Stimulated activated memory B cell treated with anti-CD40 and anti-IgM and Interleukin-4, amounts not matched to agents 10 μg/mL and 1 μg/mL and 100 μg/mL, for 72 hours (primary cell): Measurements from ENCODE around the gene SLC13A4.
"Not testable (repeated sequence)": the region's sequence is repeated elsewhere in the genome, so short reads cannot be mapped to it uniquely, and the experiment has no call there.

Experiments used
- ATAC-seq: fragments of 150-1000 bp; cut with Tn5 transposase; 2 replicates; pipeline ENCODE4 v1.10.0; 2021
- H3K27ac Mint-ChIP-seq: one replicate; pipeline ENCODE4 v1.8.0; 2022; ENCODE audit warnings: mild to moderate bottlenecking, mixed read lengths
- H3K27me3 Mint-ChIP-seq: one replicate; pipeline ENCODE4 v1.8.0; 2022; ENCODE audit warnings: mixed read lengths
- H3K36me3 Mint-ChIP-seq: one replicate; pipeline ENCODE4 v1.8.0; 2022; ENCODE audit warnings: mixed read lengths
- H3K4me1 Mint-ChIP-seq: one replicate; pipeline ENCODE4 v1.8.0; 2022; ENCODE audit warnings: mixed read lengths
- H3K4me3 Mint-ChIP-seq: one replicate; pipeline ENCODE4 v1.8.0; 2022; ENCODE audit warnings: mild to moderate bottlenecking, moderate library complexity, mixed read lengths
- H3K9me3 Mint-ChIP-seq: one replicate; pipeline ENCODE4 v1.8.0; 2022; ENCODE audit warnings: mixed read lengths

The SLC13A4 gene

DNA sequence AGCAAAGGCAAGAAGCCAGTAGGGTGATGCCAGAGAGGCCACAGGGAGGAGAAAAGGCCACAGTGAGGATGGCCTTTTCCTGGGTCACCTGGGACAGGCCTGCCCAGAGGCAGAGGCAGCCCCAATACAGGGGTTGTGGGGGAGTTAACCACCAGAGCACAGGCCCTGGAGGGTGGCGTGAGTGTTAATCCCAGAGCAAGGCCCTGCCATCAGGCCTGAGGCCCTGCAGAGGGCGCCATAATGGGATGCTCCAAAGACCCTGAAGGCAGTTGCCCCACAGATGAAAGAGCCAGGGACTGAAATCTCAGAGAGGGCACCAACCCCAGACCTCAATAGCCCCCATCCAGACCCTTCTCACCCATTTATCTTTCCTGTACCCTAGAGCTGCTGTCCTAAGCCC lies 23.9 kb downstream of the SLC13A4 start:
- Mint-ChIP-seq H3K27me3 (no peaks in the 10 kb centered on the region), H3K4me1 (no peaks in the 10 kb centered on the region), H3K27ac (no peak overlapping the region), H3K9me3 (no peaks in the 10 kb centered on the region), H3K36me3 (peaks cover 6% of the 10 kb centered on the region), H3K4me3 (no peak overlapping the region)
- ATAC-seq = no peak

DNA sequence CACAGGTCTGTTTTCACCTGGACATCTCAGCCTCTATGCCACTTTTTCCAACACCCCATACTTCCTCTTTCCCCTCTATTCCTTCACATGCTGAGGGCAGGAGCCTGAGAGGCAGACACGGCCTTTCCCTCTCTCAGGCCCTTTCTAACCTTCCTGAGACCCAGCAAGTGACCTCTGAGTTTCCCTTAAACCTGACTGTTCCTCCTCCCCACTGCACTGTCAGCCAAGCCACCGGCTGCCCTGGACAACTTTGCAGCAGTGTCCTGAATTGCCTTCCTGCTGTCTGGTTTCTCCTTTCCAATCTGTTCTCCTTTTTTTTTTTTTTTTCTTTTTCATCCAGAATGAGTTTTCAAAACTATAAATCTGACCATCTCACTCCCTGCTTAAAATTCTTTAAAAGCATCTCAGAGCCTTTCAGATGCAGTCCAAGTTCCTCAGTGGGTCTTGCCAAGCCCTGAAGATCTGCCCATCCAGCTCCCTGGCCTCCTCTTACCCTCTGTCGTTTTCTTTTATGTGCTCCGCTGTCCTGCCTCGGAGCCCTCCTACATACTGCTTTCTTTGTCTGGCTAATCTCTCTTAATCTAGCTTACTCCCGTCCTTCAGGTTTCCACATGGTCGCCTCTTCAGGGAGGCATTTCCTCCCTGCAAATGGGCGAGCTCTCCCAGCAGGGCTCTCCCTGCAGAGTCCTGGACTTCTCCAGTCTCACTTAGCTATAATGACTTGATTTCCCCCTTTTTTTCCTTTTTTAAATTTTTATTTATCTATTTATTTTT lies 30.5 kb downstream of the SLC13A4 start:
- H3K4me1 Mint-ChIP-seq = no peaks in the 10 kb centered on the region
- H3K27ac Mint-ChIP-seq = no peak overlapping the region
- H3K36me3 Mint-ChIP-seq = peaks cover 34% of the 10 kb centered on the region
- H3K9me3 Mint-ChIP-seq = no peaks in the 10 kb centered on the region
- no peak overlapping the region for H3K4me3 Mint-ChIP-seq
- H3K27me3 Mint-ChIP-seq = no peaks in the 10 kb centered on the region
- ATAC-seq = no peak

DNA sequence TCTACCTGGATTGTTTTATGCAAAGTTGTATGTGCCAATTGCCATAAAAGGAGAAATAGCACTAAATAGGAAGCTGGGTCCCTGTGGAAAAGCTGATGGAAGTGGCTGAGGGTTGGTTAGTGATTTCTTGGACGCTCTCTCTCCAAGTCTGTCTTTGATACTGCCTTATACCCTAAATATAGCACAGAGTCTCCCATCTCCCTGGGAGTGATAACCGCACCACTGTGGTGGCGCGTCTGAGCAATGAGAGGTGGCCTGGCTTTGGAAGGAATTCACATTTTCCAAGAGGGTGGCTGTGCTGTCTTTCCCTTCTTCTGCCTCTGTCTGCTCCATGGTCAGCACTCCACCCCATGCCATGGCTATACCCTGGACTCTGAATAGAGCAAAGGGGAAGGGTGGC lies 34.4 kb downstream of the SLC13A4 start:
- no peaks in the 10 kb centered on the region for H3K27me3 Mint-ChIP-seq
- H3K9me3 Mint-ChIP-seq = no peaks in the 10 kb centered on the region
- peaks cover 48% of the 10 kb centered on the region for H3K36me3 Mint-ChIP-seq
- no peak overlapping the region for H3K27ac Mint-ChIP-seq
- no peak for ATAC-seq
- H3K4me1 Mint-ChIP-seq = no peaks in the 10 kb centered on the region
- H3K4me3 Mint-ChIP-seq = no peak overlapping the region

DNA sequence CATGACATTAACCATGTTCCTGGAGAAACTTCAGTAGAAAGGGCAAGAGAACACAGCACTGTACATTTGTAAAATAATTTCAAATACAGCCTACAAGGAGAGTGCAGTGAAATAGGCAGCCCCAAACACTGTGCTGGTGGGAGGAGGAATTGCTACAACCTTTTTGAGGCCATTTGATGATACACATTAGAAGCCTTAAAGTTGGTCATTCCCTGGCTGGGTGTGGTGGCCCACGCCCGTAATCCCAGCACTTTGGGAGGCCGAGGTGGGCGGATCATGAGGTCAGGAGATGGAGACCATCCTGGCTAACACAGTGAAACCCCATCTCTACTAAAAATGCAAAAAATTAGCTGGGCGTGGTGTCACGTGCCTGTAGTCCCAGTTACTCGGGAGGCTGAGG lies 35.4 kb downstream of the SLC13A4 start:
- H3K36me3 Mint-ChIP-seq = peaks cover 47% of the 10 kb centered on the region
- H3K4me3 Mint-ChIP-seq, H3K27ac Mint-ChIP-seq, H3K27me3 Mint-ChIP-seq, H3K4me1 Mint-ChIP-seq, ATAC-seq, H3K9me3 Mint-ChIP-seq: not testable (repeated sequence)

DNA sequence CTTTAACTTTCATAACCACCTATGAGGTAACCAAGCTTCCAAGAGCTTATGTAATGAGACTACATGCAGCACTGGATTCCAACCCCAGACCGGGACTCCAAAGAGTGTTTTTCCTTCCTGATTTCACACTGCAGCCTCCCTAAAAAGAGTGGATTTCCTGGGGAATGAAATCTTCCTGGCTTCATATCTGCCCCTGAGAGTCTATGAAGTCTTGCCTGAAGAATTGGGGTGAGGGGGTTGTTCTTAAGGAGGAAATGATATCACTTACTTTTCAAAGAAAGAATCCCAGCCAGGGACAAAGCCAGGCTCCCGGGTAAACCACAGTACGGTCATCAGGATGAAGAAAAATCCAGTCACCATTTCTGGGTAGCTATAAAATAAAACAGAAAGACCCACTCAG lies 35.9 kb downstream of the SLC13A4 start:
- ATAC-seq = no peak
- no peak overlapping the region for H3K4me3 Mint-ChIP-seq
- no peaks in the 10 kb centered on the region for H3K27me3 Mint-ChIP-seq
- H3K4me1 Mint-ChIP-seq = no peaks in the 10 kb centered on the region
- no peak overlapping the region for H3K27ac Mint-ChIP-seq
- H3K36me3 Mint-ChIP-seq = peaks cover 47% of the 10 kb centered on the region
- H3K9me3 Mint-ChIP-seq = no peaks in the 10 kb centered on the region

DNA sequence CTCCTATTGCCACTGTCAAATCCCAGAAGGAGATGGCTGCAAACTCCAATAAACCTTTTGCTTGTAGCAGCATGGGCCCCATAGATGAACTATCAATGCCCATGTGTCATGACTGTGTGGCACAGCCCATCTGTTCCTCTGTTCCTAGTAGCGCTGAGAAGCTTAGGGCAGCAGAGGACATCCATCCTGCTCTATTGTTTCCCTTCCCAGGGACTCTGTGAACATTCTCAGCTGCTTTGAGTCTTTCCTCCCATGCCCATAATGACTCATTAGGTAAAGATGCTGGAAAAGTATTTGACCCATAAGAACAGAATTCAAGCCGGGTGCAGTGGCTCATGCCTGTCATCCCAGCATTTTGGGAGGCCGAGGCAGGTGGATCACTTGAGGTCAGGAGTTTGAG lies 37.4 kb downstream of the SLC13A4 start:
- Mint-ChIP-seq H3K9me3 (no peaks in the 10 kb centered on the region), H3K4me1 (no peaks in the 10 kb centered on the region), H3K27ac (no peak overlapping the region), H3K27me3 (no peaks in the 10 kb centered on the region), H3K36me3 (peaks cover 47% of the 10 kb centered on the region), H3K4me3 (no peak overlapping the region)
- no peak for ATAC-seq

DNA sequence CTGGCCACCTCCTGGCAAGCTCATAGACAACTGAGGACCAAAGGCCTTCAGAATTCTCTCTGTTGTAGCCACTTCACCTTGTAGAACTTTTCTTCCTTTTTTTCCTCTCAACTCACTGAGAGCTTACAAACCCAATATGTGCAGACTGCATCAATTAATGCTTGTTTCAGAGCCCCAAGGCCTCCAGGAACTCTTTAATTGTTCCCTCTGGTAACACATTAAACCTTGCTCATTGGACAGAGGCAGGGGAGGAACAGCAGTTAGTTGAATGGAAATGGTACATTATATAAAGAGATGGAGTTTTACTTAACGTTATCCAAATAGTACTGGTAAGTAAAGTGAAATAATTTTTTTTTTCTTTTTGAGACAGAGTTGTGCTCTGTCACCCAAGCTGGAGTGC lies 40.5 kb downstream of the SLC13A4 start:
- H3K9me3 Mint-ChIP-seq = no peaks in the 10 kb centered on the region
- H3K36me3 Mint-ChIP-seq = peaks cover 50% of the 10 kb centered on the region
- no peak overlapping the region for H3K27ac Mint-ChIP-seq
- no peak for ATAC-seq
- H3K4me3 Mint-ChIP-seq = no peak overlapping the region
- peaks cover 3% of the 10 kb centered on the region for H3K4me1 Mint-ChIP-seq
- no peaks in the 10 kb centered on the region for H3K27me3 Mint-ChIP-seq

DNA sequence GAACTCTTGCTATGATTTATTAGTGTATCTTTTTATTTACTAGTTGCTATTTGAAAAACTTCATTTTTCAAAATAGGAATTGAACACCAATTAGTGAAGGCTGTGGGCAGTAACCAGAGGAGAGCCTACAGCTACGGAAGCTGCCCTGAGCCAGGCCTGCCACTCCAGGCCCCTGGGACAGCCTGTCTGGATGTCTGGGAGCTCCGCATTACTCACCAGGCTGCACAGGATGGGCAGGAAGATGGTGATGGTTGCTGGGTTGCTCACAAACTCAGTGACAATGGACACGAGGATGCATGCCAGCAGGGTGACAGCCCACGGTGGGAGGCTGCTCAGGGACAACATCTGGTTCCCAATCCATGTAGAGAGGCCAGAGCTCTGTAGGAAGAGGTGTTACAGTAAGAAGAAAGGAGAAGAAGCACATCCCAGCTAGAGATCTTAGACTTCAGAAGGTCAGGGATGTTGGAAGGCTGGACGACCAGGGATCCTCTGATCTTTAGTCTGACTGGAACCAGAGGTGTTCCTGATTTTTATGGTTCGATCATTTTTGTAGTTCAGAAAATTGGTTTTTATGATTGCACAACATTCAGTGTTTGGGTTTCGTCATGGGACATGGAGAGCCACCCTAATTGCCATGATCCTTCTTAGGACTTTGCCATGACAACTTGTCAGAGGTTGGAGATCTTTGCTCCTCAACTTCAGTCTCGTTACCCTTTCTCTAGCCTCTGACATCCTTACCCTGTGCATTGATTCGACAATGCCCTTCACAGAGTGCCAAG lies 42.5 kb downstream of the SLC13A4 start:
- Mint-ChIP-seq H3K4me3 (no peak overlapping the region), H3K36me3 (peaks cover 53% of the 10 kb centered on the region), H3K27me3 (no peaks in the 10 kb centered on the region), H3K4me1 (peaks cover 14% of the 10 kb centered on the region), H3K9me3 (no peaks in the 10 kb centered on the region), H3K27ac (no peak overlapping the region)
- ATAC-seq = no peak

DNA sequence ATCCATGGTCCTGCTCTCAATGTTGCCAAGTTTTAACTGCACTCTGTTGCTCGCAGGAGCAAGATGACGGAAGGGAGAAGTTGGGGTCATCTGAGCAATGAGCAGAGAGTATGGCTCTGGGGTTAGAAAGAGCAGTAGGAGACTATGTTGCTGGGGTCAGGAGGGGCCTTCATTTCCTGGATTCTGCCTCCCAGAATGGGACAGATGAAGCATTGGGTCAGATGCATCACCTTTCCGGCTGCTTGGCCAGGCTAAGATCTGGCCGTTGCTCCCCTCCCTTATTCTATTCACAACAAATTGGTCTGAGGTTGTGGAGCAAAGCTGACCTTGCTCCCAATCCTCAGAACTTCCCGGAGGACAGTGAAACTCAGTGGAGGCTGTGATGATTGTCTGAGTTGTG lies 43.3 kb downstream of the SLC13A4 start:
- Mint-ChIP-seq H3K4me3 (no peak overlapping the region), H3K9me3 (no peaks in the 10 kb centered on the region), H3K36me3 (peaks cover 55% of the 10 kb centered on the region), H3K27me3 (no peaks in the 10 kb centered on the region), H3K4me1 (peaks cover 14% of the 10 kb centered on the region), H3K27ac (no peak overlapping the region)
- ATAC-seq = no peak

DNA sequence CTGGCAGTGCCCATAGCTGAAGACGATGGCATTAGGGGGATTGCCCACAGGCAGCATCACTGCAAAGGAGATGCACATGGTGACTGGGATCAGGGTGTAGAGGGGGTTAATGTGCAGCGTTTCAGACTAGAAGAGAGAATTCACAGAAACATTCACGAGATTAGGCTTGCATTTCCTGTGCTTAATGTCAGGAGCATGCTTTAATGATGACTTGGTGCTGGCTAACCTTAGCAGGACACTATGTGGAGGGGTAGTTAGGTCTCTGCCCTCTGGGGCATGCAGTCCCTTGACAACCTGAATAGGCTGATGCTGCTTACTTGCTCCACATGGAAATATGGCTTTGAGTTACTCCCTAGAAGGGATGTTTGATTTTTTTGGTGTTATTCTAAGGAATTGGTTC lies 43.9 kb downstream of the SLC13A4 start:
- no peaks in the 10 kb centered on the region for H3K27me3 Mint-ChIP-seq
- H3K27ac Mint-ChIP-seq = no peak overlapping the region
- peaks cover 14% of the 10 kb centered on the region for H3K4me1 Mint-ChIP-seq
- no peaks in the 10 kb centered on the region for H3K9me3 Mint-ChIP-seq
- H3K36me3 Mint-ChIP-seq = peaks cover 53% of the 10 kb centered on the region
- H3K4me3 Mint-ChIP-seq = no peak overlapping the region
- no peak for ATAC-seq

DNA sequence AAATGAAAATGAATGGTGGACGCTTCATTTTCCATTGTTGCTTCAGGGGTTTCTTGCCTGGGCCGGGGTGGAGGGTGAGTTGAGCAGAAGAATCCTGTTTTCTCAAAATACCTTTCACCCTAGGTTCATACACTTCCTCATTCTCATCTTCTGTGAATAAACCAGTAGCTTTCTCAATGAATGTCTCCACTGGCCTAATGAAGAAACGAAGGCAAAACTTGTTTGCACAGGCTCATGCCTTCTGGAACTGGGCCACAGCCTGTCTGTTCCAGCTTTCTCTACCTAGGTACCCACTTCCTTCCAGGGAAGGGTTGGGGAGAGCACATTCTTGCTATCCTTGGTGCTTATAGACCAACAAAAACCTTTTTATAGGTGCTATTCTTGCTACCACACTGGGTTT lies 44.4 kb downstream of the SLC13A4 start:
- Mint-ChIP-seq H3K4me1 (peaks cover 14% of the 10 kb centered on the region), H3K27ac (no peak overlapping the region), H3K9me3 (no peaks in the 10 kb centered on the region), H3K36me3 (peaks cover 56% of the 10 kb centered on the region), H3K27me3 (no peaks in the 10 kb centered on the region), H3K4me3 (no peak overlapping the region)
- ATAC-seq = no peak

DNA sequence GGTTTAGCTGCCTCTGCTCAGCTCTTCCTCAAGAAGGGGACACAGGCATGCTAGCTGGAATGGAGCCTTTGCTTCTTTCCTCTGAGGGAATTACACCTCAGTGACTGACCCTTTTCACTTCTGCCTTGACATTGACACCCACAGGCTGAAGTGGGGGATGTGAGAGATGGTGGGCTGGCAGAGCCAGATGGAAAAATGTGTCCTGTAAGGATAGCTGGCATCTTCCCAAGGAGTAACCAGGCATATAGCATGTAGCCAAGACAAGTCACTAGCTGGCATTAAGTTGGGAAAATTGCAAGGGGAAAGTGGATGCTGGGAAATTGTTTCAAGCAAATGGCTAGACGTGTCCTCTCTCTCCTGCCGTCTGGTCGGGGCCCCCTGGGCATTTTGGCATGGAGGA lies 45.8 kb downstream of the SLC13A4 start:
- H3K36me3 Mint-ChIP-seq = peaks cover 64% of the 10 kb centered on the region
- H3K4me1 Mint-ChIP-seq = peaks cover 14% of the 10 kb centered on the region
- no peaks in the 10 kb centered on the region for H3K27me3 Mint-ChIP-seq
- H3K4me3 Mint-ChIP-seq = no peak overlapping the region
- no peak overlapping the region for H3K27ac Mint-ChIP-seq
- no peak for ATAC-seq
- no peaks in the 10 kb centered on the region for H3K9me3 Mint-ChIP-seq

DNA sequence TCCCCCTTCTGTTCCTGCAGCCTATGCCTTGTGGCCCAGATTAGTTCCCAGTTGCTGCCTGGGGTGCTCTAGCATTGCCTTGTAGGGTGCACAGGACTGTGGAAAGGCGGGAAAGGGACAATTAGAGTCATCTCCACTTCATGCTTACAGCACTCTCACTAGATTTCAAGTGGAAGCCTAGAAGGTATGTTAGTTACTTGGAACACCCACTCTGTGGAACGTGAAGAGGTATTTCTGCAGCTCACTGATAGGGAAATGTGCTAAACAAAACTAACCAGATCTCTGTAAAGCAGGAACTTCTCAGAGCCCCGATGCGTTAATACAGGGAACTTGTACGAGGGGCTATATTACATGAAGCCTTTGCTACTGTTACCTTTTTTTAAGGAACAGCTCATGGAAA lies 46.2 kb downstream of the SLC13A4 start:
- Mint-ChIP-seq H3K9me3 (no peaks in the 10 kb centered on the region), H3K36me3 (peaks cover 62% of the 10 kb centered on the region), H3K4me1 (peaks cover 14% of the 10 kb centered on the region), H3K27me3 (no peaks in the 10 kb centered on the region), H3K4me3 (no peak overlapping the region), H3K27ac (no peak overlapping the region)
- ATAC-seq = no peak

DNA sequence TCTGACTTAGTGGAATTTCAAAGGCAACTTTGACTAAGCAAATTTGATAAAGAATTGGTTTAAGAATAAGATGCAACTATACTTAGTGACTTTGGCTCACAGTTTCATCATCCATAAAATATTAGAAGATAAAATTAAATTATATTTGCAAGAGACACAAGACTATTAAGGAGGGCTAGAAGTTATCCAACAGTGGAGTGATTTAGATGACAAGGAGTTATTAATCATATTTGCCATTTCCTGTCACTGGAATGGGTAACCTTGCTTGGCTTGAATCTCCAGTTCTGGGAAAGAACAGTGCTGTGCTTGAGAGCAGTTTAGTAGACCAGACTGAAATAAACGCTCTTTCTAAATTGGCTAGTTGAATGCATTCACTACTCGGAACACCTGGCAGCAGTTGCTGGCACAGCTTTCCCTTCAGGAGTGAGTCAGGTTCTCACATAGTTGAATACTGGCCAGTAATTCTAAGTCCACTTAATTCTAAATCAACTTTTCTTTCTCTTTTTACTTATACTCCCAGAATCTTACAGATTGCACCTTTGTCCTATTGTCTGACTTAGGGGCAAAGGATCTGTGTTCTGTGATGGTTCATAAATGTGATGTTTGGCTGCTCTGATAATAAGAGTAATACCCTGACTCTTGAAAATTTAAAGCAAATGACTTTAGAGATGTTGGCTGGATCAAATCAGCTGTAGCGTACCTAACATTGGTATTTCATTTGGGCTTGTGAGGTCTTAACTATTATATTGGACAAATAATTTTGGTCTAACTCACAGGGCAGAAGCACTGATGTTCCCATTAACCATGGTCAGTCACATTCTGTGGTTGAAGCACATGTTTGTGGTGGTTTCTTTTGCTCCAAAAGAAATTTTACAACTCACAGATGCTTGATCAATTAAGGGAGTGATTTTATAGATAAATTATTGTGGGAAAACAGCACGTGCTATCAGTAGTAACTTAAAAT lies 49.1 kb downstream of the SLC13A4 start:
- ATAC-seq = no peak
- Mint-ChIP-seq H3K36me3 (peaks cover 52% of the 10 kb centered on the region), H3K4me1 (peaks cover 14% of the 10 kb centered on the region), H3K4me3 (no peak overlapping the region), H3K9me3 (no peaks in the 10 kb centered on the region), H3K27me3 (no peaks in the 10 kb centered on the region), H3K27ac (no peak overlapping the region)

DNA sequence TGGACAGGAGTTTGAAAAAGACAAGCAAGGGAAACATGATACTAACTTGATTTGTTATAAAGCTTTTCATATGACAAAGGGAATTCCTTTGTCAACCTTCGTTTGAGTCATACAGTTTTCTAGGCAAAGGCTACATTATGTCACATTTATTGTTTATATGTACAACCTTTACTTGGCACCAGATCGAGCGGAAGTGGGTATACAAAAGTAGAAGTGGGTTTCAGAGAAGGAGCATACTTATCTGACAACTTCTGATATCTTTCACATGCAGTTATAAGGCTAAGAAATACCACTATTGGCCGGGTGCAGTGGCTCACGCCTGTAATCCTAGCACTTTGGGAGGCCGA lies 54.7 kb downstream of the SLC13A4 start:
- no peak overlapping the region for H3K27ac Mint-ChIP-seq
- H3K4me3 Mint-ChIP-seq = no peak overlapping the region
- H3K4me1 Mint-ChIP-seq = peaks cover 18% of the 10 kb centered on the region
- no peaks in the 10 kb centered on the region for H3K27me3 Mint-ChIP-seq
- H3K36me3 Mint-ChIP-seq = peaks cover 37% of the 10 kb centered on the region
- no peak for ATAC-seq
- no peaks in the 10 kb centered on the region for H3K9me3 Mint-ChIP-seq
